ENCODE results near the gene CARD11.
A peak's percentile ranks its signal among the peaks of the same experiment; 100 is the strongest.
"Not testable (repeated sequence)": the region's sequence is repeated elsewhere in the genome, so short reads cannot be mapped to it uniquely, and the experiment has no call there.

CARD11 gene

GRCh38 chr7:2959828-2960599 lies 83.7 kb downstream of the CARD11 start:
- no peak for DNase-seq
- H3K4me1 Mint-ChIP-seq, result peaks cover 9% of the 10 kb centered on the region
- H3K9me3 Mint-ChIP-seq, result peaks cover 24% of the 10 kb centered on the region
- TF ChIP-seq CTCF (IDR thresholded peaks at IDR 0.05), result no peak
- peak overlapping the region; percentile 77 for H3K27ac Mint-ChIP-seq
- H3K36me3 Mint-ChIP-seq (ENCODE audit: low read depth), result no peaks in the 10 kb centered on the region
- peaks cover 3% of the 10 kb centered on the region for H3K27me3 Mint-ChIP-seq (ENCODE audit: low read depth, poor library complexity)
- no peak overlapping the region for H3K4me3 Mint-ChIP-seq

GRCh38 chr7:2959103-2959680 lies 84.5 kb downstream of the CARD11 start:
- Mint-ChIP-seq H3K4me3 (no peak overlapping the region), H3K27me3 (ENCODE audit: low read depth, poor library complexity) (peaks cover 2% of the 10 kb centered on the region), H3K36me3 (ENCODE audit: low read depth) (no peaks in the 10 kb centered on the region)

GRCh38 chr7:2958416-2959102 lies 85.1 kb downstream of the CARD11 start:
- Mint-ChIP-seq H3K9me3 (peaks cover 16% of the 10 kb centered on the region), H3K27ac (no peak overlapping the region), H3K4me1 (peaks cover 13% of the 10 kb centered on the region), H3K4me3 (no peak overlapping the region), H3K36me3 (ENCODE audit: low read depth) (no peaks in the 10 kb centered on the region), H3K27me3 (ENCODE audit: low read depth, poor library complexity) (peaks cover 2% of the 10 kb centered on the region)
- DNase-seq, result no peak
- no peak for TF ChIP-seq CTCF (IDR thresholded peaks at IDR 0.05)

More at GRCh38 chr7:2959103-2959680, 84.5 kb downstream of the CARD11 start:
- Mint-ChIP-seq H3K4me1 (peaks cover 10% of the 10 kb centered on the region), H3K9me3 (peaks cover 17% of the 10 kb centered on the region), H3K27ac (no peak overlapping the region)
- DNase-seq, result no peak
- TF ChIP-seq CTCF (IDR thresholded peaks at IDR 0.05), result no peak

- H3K4me1 Mint-ChIP-seq, result peaks cover 13% of the 10 kb centered on the region
- not testable (repeated sequence) for H3K9me3 Mint-ChIP-seq; DNase-seq; H3K36me3 Mint-ChIP-seq (ENCODE audit: low read depth); H3K27ac Mint-ChIP-seq; H3K4me3 Mint-ChIP-seq; H3K27me3 Mint-ChIP-seq (ENCODE audit: low read depth, poor library complexity)
Observed at GRCh38 chr7:2957369-2957727, 86.3 kb downstream of the CARD11 start.

GRCh38 chr7:2956526-2957368 lies 86.9 kb downstream of the CARD11 start:
- Mint-ChIP-seq H3K27me3 (ENCODE audit: low read depth, poor library complexity) (peaks cover 6% of the 10 kb centered on the region), H3K9me3 (peaks cover 9% of the 10 kb centered on the region), H3K36me3 (ENCODE audit: low read depth) (no peaks in the 10 kb centered on the region), H3K4me3 (no peak overlapping the region), H3K27ac (no peak overlapping the region), H3K4me1 (peaks cover 13% of the 10 kb centered on the region)
- no peak for DNase-seq
- no peak for TF ChIP-seq CTCF (IDR thresholded peaks at IDR 0.05)

- Mint-ChIP-seq H3K4me3 (no peak overlapping the region), H3K36me3 (ENCODE audit: low read depth) (no peaks in the 10 kb centered on the region), H3K27ac (no peak overlapping the region), H3K9me3 (peaks cover 14% of the 10 kb centered on the region), H3K4me1 (peaks cover 13% of the 10 kb centered on the region), H3K27me3 (ENCODE audit: low read depth, poor library complexity) (peaks cover 6% of the 10 kb centered on the region)
- DNase-seq, result no peak
- TF ChIP-seq CTCF (IDR thresholded peaks at IDR 0.05), result no peak
Observed at GRCh38 chr7:2956076-2956475, 87.6 kb downstream of the CARD11 start.

Data from nephron progenitor cell (in vitro differentiated cells).